Thymus (tissue), 11 donors: Measurements from ENCODE around the gene FJX1. TPM values are rescaled to one million over a fixed set of nuclear protein-coding genes. Genes with fewer than 3 reads are reported as not detected.

Experiments
- DNase-seq, 9 donors: peaks; one replicate each; pipeline ENCODE4 v3.0.0-alpha.2; 2013; ENCODE audit warnings: low spot score in 9 of 9, low read depth in 6 of 9, missing footprints in 1 of 9
- H3K27ac ChIP-seq, 2 donors: one replicate each; pipeline ENCODE4 v1.5.1; 2013; ENCODE audit warnings: control low read depth in 1 of 2, low read depth in 1 of 2, low read length in 1 of 2, mild to moderate bottlenecking in 1 of 2, moderate library complexity in 1 of 2
- H3K27me3 ChIP-seq, 2 donors: one replicate each; pipeline ENCODE4 v1.5.1; 2013; ENCODE audit warnings: low read length in 1 of 2; ENCODE audit not compliant: control insufficient read depth in 2 of 2, insufficient read depth in 1 of 2
- H3K36me3 ChIP-seq, 2 donors: one replicate each; pipeline ENCODE4 v1.5.1; 2013; ENCODE audit warnings: low read length in 1 of 2, mild to moderate bottlenecking in 1 of 2, moderate library complexity in 1 of 2; ENCODE audit not compliant: control insufficient read depth in 2 of 2, insufficient read depth in 2 of 2
- H3K4me1 ChIP-seq, 2 donors: one replicate each; pipeline ENCODE4 v1.5.1; 2013; ENCODE audit warnings: low read length in 2 of 2; ENCODE audit not compliant: control insufficient read depth in 2 of 2, insufficient read depth in 2 of 2
- H3K4me3 ChIP-seq, 2 donors: one replicate each; pipeline ENCODE4 v1.5.1; 2013; ENCODE audit warnings: low read length in 2 of 2, control low read depth in 1 of 2, mild to moderate bottlenecking in 1 of 2
- H3K9me3 ChIP-seq, 2 donors: one replicate each; pipeline ENCODE4 v1.5.1; 2013; ENCODE audit warnings: low read length in 1 of 2, mild to moderate bottlenecking in 1 of 2; ENCODE audit not compliant: control insufficient read depth in 2 of 2, insufficient read depth in 1 of 2
- WGBS: extraction: QIAGEN DNeasy Blood & Tissue Kit; methylation state at CpG from one replicate; pipeline ENCODE4 v1.1.7; 2013; 5-methylcytosine and 5-hydroxymethylcytosine counted together
- polyA plus RNA-seq: library from polyadenylated mRNA; stranded (reverse); fragments of 200-250 nt; gene quantifications from one replicate; pipeline ENCODE4 v1.2.3, GENCODE V29; 2013
- total RNA-seq: library from RNA; stranded (reverse); fragments of 120-200 nt; gene quantifications from one replicate; pipeline ENCODE4 v1.2.4, GENCODE V29; 2013
- donor health status: healthy.

Gene FJX1
- total and polyA plus RNA-seq, 2 donors = 3.8 to 4.2 TPM

- DNase-seq = no peak
- peaks cover 25 to 43% of the 10 kb centered on the region in 2 donors for H3K27me3 ChIP-seq
Observed at GRCh38 chr11:35614939-35615569, 3.2 kb upstream of the FJX1 start.

DNA sequence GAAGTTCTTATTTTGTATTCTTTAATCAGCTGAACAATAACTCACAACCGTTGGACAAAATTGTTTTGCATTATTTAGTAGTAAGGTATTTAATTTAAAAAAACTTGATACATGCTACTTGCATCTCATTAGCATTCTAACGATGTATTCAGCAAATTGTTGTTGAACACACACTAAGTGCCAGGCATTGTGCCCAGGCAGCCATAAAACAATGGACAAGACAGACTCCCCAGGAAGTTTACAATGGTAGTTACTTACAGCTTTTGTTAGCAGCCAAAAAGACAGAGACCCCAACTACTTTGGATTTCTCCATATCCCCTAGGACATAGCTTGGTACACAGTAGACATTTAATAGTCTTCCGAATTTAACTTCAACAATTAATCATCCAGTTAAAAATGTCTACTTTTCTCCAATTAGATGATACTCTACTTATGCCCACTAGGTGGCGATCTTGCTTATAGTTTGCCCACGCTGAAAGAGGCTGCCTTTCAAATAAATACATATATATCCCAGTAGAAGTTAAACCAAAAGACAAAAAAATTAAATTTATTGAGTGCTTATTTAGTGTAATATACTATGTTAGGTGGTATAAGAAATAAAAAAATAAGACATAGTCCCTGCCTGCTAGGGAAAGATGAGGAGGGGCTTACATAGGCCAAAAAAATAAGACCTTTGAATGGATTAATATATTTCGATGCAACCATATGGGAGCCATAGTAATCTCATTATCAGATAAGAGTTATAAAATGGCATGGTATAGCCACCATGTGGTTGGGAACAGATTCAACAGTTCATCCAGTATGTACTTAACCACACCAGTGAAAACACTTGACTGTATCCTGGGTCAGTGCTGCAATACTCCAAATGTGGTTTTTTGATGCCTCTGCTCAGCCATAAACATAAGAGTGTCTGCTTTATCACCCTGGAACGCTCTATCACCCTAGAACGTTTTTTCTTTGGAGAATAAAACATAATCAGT lies 2.0 kb upstream of the FJX1 start:
- H3K9me3 ChIP-seq = peaks cover 0 to 6% of the 10 kb centered on the region in 2 donors
- peaks cover 32 to 51% of the 10 kb centered on the region in 2 donors for H3K27me3 ChIP-seq
- H3K4me1 ChIP-seq = peaks cover 9 to 23% of the 10 kb centered on the region in 2 donors
- H3K4me3 ChIP-seq = no peak overlapping the region
- peak in 6 of 9 donors; percentile 31 to 64 (median 54) for DNase-seq
- 32% methylated on average over 8 of the region's 8 CpGs for WGBS
- no peaks in the 10 kb centered on the region for H3K36me3 ChIP-seq
- no peak overlapping the region for H3K27ac ChIP-seq

More at GRCh38 chr11:35614939-35615569, 3.2 kb upstream of the FJX1 start:
- Histone ChIP-seq H3K9me3 (peaks cover 0 to 3% of the 10 kb centered on the region in 2 donors), H3K27ac (no peak overlapping the region), H3K4me1 (peaks cover 9 to 19% of the 10 kb centered on the region in 2 donors), H3K36me3 (no peaks in the 10 kb centered on the region), H3K4me3 (no peak overlapping the region)
- 87% methylated on average over 1 of the region's 1 CpG for WGBS

DNA sequence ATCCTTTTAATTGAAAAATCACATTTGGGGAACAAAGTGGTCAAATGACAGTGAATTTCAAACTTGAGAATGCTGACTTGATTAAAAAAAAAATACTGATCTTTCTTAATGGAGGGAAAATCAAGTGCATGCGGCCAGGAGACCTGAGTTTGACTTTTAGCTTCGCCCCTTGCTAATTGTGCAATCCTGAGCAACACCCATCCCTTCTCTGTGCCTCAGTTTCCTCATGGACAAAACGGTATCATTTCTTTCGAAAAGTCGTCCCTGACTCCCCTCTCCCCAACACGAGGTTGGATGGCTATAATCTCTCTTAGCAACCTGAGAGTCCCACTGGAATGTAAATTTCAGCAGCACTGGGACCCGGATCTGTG lies 959 bp upstream of the FJX1 start:
- peak in 1 of 9 donors; percentile 3 for DNase-seq
- H3K36me3 ChIP-seq = no peaks in the 10 kb centered on the region
- H3K4me1 ChIP-seq = peaks cover 9 to 23% of the 10 kb centered on the region in 2 donors
- H3K27me3 ChIP-seq = peaks cover 32 to 57% of the 10 kb centered on the region in 2 donors
- no peak overlapping the region for H3K27ac ChIP-seq
- WGBS = 67% methylated on average over 7 of the region's 7 CpGs
- H3K4me3 ChIP-seq = peak overlapping the region in 1 of 2 donors; percentile 26
- H3K9me3 ChIP-seq = peaks cover 0 to 6% of the 10 kb centered on the region in 2 donors

DNA sequence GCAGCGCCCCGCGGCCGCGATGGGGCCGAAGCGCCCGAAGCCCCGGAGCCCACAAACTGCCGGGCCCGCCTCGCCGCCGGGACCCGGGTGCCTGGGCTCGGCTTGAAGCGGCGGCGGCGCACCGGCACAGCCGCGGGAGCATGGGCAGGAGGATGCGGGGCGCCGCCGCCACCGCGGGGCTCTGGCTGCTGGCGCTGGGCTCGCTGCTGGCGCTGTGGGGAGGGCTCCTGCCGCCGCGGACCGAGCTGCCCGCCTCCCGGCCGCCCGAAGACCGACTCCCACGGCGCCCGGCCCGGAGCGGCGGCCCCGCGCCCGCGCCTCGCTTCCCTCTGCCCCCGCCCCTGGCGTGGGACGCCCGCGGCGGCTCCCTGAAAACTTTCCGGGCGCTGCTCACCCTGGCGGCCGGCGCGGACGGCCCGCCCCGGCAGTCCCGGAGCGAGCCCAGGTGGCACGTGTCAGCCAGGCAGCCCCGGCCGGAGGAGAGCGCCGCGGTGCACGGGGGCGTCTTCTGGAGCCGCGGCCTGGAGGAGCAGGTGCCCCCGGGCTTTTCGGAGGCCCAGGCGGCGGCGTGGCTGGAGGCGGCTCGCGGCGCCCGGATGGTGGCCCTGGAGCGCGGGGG lies 346 bp downstream of the FJX1 start:
- Histone ChIP-seq H3K36me3 (no peaks in the 10 kb centered on the region), H3K27ac (peak overlapping the region in 1 of 2 donors; percentile 60), H3K4me1 (peaks cover 9 to 23% of the 10 kb centered on the region in 2 donors), H3K9me3 (peaks cover 0 to 6% of the 10 kb centered on the region in 2 donors), H3K4me3 (peak overlapping the region; percentile 26 to 54), H3K27me3 (peaks cover 32 to 62% of the 10 kb centered on the region in 2 donors)
- peak in 1 of 9 donors; percentile 17 for DNase-seq
- under 1% methylated on average over 91 of the region's 91 CpGs for WGBS

DNA sequence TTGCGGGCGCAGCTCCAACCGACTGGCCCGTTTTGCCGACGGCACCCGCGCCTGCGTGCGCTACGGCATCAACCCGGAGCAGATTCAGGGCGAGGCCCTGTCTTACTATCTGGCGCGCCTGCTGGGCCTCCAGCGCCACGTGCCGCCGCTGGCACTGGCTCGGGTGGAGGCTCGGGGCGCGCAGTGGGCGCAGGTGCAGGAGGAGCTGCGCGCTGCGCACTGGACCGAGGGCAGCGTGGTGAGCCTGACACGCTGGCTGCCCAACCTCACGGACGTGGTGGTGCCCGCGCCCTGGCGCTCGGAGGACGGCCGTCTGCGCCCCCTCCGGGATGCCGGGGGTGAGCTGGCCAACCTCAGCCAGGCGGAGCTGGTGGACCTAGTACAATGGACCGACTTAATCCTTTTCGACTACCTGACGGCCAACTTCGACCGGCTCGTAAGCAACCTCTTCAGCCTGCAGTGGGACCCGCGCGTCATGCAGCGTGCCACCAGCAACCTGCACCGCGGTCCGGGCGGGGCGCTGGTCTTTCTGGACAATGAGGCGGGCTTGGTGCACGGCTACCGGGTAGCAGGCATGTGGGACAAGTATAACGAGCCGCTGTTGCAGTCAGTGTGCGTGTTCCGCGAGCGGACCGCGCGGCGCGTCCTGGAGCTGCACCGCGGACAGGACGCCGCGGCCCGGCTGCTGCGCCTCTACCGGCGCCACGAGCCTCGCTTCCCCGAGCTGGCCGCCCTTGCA lies 1.0 kb downstream of the FJX1 start:
- H3K4me3 ChIP-seq = peak overlapping the region; percentile 43 to 54
- no peaks in the 10 kb centered on the region for H3K36me3 ChIP-seq
- peaks cover 34 to 62% of the 10 kb centered on the region in 2 donors for H3K27me3 ChIP-seq
- DNase-seq = peak in 3 of 9 donors; percentile 28 to 56 (median 36)
- peaks cover 9 to 23% of the 10 kb centered on the region in 2 donors for H3K4me1 ChIP-seq
- WGBS = 2% methylated on average over 84 of the region's 84 CpGs
- H3K9me3 ChIP-seq = peaks cover 0 to 6% of the 10 kb centered on the region in 2 donors
- no peak overlapping the region for H3K27ac ChIP-seq

DNA sequence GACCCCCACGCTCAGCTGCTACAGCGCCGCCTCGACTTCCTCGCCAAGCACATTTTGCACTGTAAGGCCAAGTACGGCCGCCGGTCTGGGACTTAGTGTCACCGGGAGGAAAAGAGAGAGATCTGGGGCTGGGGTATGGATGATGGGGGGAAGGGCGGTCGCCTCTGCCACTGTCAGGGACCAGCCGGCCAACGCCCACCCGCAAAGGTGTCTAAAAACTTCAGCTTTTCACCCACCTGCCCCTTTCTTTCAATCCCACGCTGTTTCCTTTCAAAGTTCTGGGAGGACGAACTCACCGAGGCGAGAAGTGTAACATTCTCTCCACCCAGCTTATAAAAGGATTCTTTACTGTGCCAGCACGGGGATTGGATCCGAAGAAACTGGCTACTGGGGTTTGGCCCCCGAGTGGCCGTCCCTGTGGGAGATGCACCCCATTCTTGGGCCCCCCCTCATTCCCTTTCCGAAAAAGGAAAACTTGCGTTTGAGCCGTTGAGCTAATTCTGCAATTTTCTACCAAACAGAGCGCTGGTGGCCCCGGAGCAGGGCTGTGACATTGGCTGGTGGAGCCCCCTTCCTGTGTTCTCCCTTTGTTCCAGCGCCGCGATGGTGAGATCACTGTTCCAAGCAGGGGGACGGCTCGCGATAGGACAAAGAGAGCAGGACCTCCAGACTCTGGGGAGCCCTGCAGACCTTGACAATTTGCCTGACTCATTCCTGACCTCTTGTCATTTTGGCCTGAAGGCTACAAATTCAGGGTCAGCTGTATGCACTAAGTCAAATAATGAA lies 1.8 kb downstream of the FJX1 start:
- WGBS = 3% methylated on average over 33 of the region's 33 CpGs
- peaks cover 9 to 23% of the 10 kb centered on the region in 2 donors for H3K4me1 ChIP-seq
- H3K4me3 ChIP-seq = peak overlapping the region; percentile 43 to 54
- H3K27me3 ChIP-seq = peaks cover 34 to 62% of the 10 kb centered on the region in 2 donors
- peaks cover 0 to 6% of the 10 kb centered on the region in 2 donors for H3K9me3 ChIP-seq
- peak in 3 of 9 donors; percentile 18 to 36 (median 21) for DNase-seq
- H3K27ac ChIP-seq = peak overlapping the region in 1 of 2 donors; percentile 60
- H3K36me3 ChIP-seq = no peaks in the 10 kb centered on the region

GRCh38 chr11:35620795-35621194 lies 2.5 kb downstream of the FJX1 start:
- peaks cover 34 to 59% of the 10 kb centered on the region in 2 donors for H3K27me3 ChIP-seq
- no peak for DNase-seq
- no peak overlapping the region for H3K4me3 ChIP-seq
- H3K4me1 ChIP-seq = peaks cover 9 to 23% of the 10 kb centered on the region in 2 donors
- WGBS = 84% methylated on average over 2 of the region's 2 CpGs
- H3K27ac ChIP-seq = no peak overlapping the region
- peaks cover 0 to 6% of the 10 kb centered on the region in 2 donors for H3K9me3 ChIP-seq
- H3K36me3 ChIP-seq = no peaks in the 10 kb centered on the region

DNA sequence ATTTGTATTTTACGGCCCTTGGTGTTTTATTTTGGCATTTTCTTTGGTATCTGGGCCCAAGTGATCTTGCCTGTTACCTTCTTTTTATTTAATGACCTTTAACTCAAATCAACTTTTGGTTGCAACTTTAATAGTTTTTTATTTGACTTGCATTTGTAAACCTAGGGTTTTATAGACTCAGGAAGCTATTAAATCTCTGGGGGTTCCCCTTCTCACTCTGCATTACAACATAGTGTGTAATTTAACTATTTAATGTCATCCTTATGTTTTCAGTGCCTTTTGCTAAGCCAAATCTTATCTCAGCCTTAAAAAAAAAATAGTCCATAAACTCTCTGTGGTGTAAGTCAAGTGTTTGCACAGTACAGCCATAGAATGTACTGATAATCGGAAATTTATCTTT lies 3.4 kb downstream of the FJX1 start:
- Histone ChIP-seq H3K27me3 (peaks cover 34 to 52% of the 10 kb centered on the region in 2 donors), H3K4me3 (no peak overlapping the region), H3K4me1 (peaks cover 9 to 23% of the 10 kb centered on the region in 2 donors), H3K9me3 (peaks cover 0 to 6% of the 10 kb centered on the region in 2 donors), H3K36me3 (no peaks in the 10 kb centered on the region), H3K27ac (no peak overlapping the region)
- no peak for DNase-seq
- WGBS = 81% methylated on average over 2 of the region's 2 CpGs
